ENCODE data around the gene COPS2. TPM values are rescaled to one million over a fixed set of nuclear protein-coding genes. Genes with fewer than 3 reads are reported as not detected.

Gene COPS2
- total RNA-seq, 1 experiment from 2014 or later, result 88.3 TPM

DNA sequence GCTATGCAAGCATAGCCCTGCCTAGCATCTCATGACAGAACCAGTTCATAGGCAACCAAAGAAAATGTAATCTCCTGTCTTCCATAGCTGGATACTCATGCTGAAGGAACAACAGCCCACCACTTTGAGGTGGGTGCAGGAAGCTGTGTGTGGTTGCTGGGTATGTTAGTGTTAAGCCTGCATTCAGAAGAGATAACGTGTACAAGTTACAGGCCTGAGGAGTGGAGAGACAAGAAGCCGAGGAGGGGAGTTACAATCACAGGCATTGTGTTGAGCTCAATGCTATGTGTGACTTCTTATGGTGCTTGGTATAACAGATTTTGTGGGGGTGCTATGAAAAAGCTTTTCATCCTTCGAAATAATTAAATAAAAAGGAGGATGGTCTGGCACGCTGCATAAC is 66.4 kb downstream of the COPS2 start:
- H3K14ac ChIP-seq (ENCODE audit: insufficient read depth, low read length), result no peak overlapping the region

More for the DNA sequence above, 66.4 kb downstream of the COPS2 start:
- DNase-seq, result no peak
- Mint-ChIP-seq H3K27ac (no peak overlapping the region), H3K4me1 (no peaks in the 10 kb centered on the region), H3K4me3 (no peak overlapping the region), H3K9me3 (no peaks in the 10 kb centered on the region), H3K27me3 (ENCODE audit: low read depth) (no peaks in the 10 kb centered on the region; the same call in 1 of the 2 replicates), H3K36me3 (ENCODE audit: insufficient read depth in 1 of 3, low read depth in 3 of 3) (no peaks in the 10 kb centered on the region)
- Histone ChIP-seq H2BK120ac (ENCODE audit: low read depth, low read length, poor library complexity, severe bottlenecking) (no peak overlapping the region), H3K27me3 (ENCODE audit: insufficient read depth, low read length) (no peaks in the 10 kb centered on the region; the same call in 1 of the 2 replicates), H4K91ac (ENCODE audit: insufficient read length, low read depth, low read length) (no peak overlapping the region), H3K9me3 (ENCODE audit: control insufficient read depth, low read depth, low read length) (no peaks in the 10 kb centered on the region), H3K23ac (ENCODE audit: insufficient read length, low read depth, low read length) (no peak overlapping the region), H3K79me2 (ENCODE audit: insufficient read depth, low read length) (no peaks in the 10 kb centered on the region), H3K79me1 (ENCODE audit: insufficient read depth, low read depth, low read length, poor library complexity, severe bottlenecking) (no peaks in the 10 kb centered on the region), H4K8ac (replicated peaks; ENCODE audit: insufficient read length, low read depth, low read length) (no peak overlapping the region), H3K27ac (ENCODE audit: insufficient read length, low read depth, low read length) (no peak overlapping the region), H2BK15ac (ENCODE audit: low read depth, low read length) (no peak overlapping the region), H3K4me2 (ENCODE audit: insufficient read depth, insufficient read length, low read length) (no peak overlapping the region), H2BK20ac (ENCODE audit: low read depth, low read length, poor library complexity, severe bottlenecking) (no peak overlapping the region), H3K4me1 (ENCODE audit: insufficient read depth, low read length) (no peaks in the 10 kb centered on the region), H2AFZ (ENCODE audit: low read length) (no peak overlapping the region), H2BK12ac (ENCODE audit: insufficient read length, low read depth, low read length) (no peak overlapping the region), H2AK5ac (ENCODE audit: insufficient read length, low read length) (no peak overlapping the region), H3K9ac (ENCODE audit: extremely low read depth, insufficient read length, low read length) (no peak overlapping the region), H4K20me1 (ENCODE audit: control insufficient read depth, insufficient read depth, insufficient read length) (no peaks in the 10 kb centered on the region), H3K18ac (ENCODE audit: insufficient read length, low read depth, low read length) (no peak overlapping the region), H3K56ac (ENCODE audit: insufficient read length, low read depth, low read length) (no peak overlapping the region), H3T11ph (ENCODE audit: low read length) (no peak overlapping the region), H2BK5ac (ENCODE audit: insufficient read length, low read length) (no peak overlapping the region), H3K4ac (ENCODE audit: low read depth, low read length) (no peak overlapping the region), H4K5ac (ENCODE audit: insufficient read length, low read depth, low read length) (no peak overlapping the region), H3K23me2 (ENCODE audit: insufficient read length, low read depth, low read length, poor library complexity, severe bottlenecking) (no peaks in the 10 kb centered on the region)
- TF ChIP-seq, protein P1, sequence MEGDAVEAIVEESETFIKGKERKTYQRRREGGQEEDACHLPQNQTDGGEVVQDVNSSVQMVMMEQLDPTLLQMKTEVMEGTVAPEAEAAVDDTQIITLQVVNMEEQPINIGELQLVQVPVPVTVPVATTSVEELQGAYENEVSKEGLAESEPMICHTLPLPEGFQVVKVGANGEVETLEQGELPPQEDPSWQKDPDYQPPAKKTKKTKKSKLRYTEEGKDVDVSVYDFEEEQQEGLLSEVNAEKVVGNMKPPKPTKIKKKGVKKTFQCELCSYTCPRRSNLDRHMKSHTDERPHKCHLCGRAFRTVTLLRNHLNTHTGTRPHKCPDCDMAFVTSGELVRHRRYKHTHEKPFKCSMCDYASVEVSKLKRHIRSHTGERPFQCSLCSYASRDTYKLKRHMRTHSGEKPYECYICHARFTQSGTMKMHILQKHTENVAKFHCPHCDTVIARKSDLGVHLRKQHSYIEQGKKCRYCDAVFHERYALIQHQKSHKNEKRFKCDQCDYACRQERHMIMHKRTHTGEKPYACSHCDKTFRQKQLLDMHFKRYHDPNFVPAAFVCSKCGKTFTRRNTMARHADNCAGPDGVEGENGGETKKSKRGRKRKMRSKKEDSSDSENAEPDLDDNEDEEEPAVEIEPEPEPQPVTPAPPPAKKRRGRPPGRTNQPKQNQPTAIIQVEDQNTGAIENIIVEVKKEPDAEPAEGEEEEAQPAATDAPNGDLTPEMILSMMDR (conservative IDR thresholded peaks at IDR 0.05), result no peak
- no CpG with 5 or more reads among the region's 4 CpGs for WGBS (ENCODE audit: extremely low coverage, insufficient read length, low lambda C conversion rate)

Data from H9 (cell line).